HepG2 (cell line): ENCODE measurements around the gene CYTH2. TPM values are rescaled to one million over a fixed set of nuclear protein-coding genes. Genes with fewer than 3 reads are reported as not detected.
A peak's percentile ranks its signal among the peaks of the same experiment; 100 is the strongest.

Experiments used
- GLI4 ChIP-seq: sonication (generic); formaldehyde crosslinking; IDR thresholded peaks from 2 replicates; pipeline ENCODE4 v1.5.1; 2020; ENCODE audit warnings: missing genetic modification reagents, mild to moderate bottlenecking, moderate library complexity, borderline replicate concordance
- HOXA9 ChIP-seq: sonication (generic); formaldehyde crosslinking; IDR thresholded peaks from 2 replicates; pipeline ENCODE4 v1.8.1; 2022; ENCODE audit warnings: missing genetic modification reagents, mild to moderate bottlenecking, moderate library complexity, borderline replicate concordance
- MAZ ChIP-seq, 2 experiments: sonication (generic) in 1 of 2; formaldehyde crosslinking in 1 of 2; IDR thresholded peaks; 2 replicates each; pipeline versions ENCODE4 v1.5.0 to v1.6.1; 2012 to 2020; ENCODE audit warnings: low read depth in 2 of 2, mild to moderate bottlenecking in 2 of 2, borderline replicate concordance in 1 of 2, improper control_type of control experiment in 1 of 2, low read length in 1 of 2, missing genetic modification reagents in 1 of 2, moderate library complexity in 1 of 2
- RBM39 ChIP-seq: fragments of 200-400 bp; formaldehyde crosslinking; IDR thresholded peaks from one replicate; pipeline ENCODE4 v1.6.1; 2018; ENCODE audit warnings: antibody characterized with exemption, mild to moderate bottlenecking, low read depth, low read length; ENCODE audit not compliant: poor library complexity, severe bottlenecking
- SMYD3 ChIP-seq: sonication (generic); formaldehyde crosslinking; IDR thresholded peaks from 2 replicates; pipeline ENCODE4 v1.8.1; 2023; ENCODE audit warnings: mild to moderate bottlenecking, missing genetic modification reagents
- ZBTB2 ChIP-seq: sonication (generic); formaldehyde crosslinking; IDR thresholded peaks from 2 replicates; pipeline ENCODE4 v1.8.0; 2022; ENCODE audit warnings: low read depth, missing genetic modification reagents
- polyA plus RNA-seq, 8 experiments: library from polyadenylated mRNA; depleted of rRNA in 3 of 8; stranded (reverse) in 7 of 8; unstranded in 1 of 8; fragments of >200 nt; fragmentation: Illumina TruSeq in 4 of 8; extraction: Trizol in 4 of 8; gene quantifications; 2 replicates each; pipeline versions ENCODE4 v1.2.1 to v1.2.3, GENCODE V29; 2011 to 2016; ENCODE audit warnings: low read depth in 4 of 8, missing spikeins in 1 of 8, mixed read lengths in 1 of 8; ENCODE audit not compliant: insufficient read depth in 1 of 8
- total RNA-seq, 5 experiments: library from RNA; depleted of rRNA; stranded (reverse); fragments of >200 nt; fragmentation: Illumina TruSeq; extraction: Trizol; gene quantifications; 2 replicates each; pipeline ENCODE4 v1.2.3, GENCODE V29; 2016; ENCODE audit warnings: low read depth in 1 of 5
- TF ChIP-seq, protein P1 (sequence below): sonication (generic); formaldehyde crosslinking; IDR thresholded peaks from 2 replicates; pipeline ENCODE4 v1.8.1; 2022; ENCODE audit warnings: low read depth, mild to moderate bottlenecking, missing genetic modification reagents

Gene CYTH2
- total and polyA plus RNA-seq, 2 of the 13 experiments (the other 11 are each of a cell fraction or from before 2014, with no cell fraction given) = 16.5 to 39.3 TPM

GRCh38 chr19:48469289-48469881, at the start of gene CYTH2 (continued):
- 0 out of 2 replicates have a peak, but pooled peaks have one; percentile 36 for TF ChIP-seq MAZ (IDR thresholded peaks at IDR 0.05; ENCODE audit: borderline replicate concordance, low read depth, low read length)
- no peak; the same call in 1 of the 2 replicates for TF ChIP-seq MAZ (CRISPR knock-in tag; IDR thresholded peaks at IDR 0.05; ENCODE audit: low read depth)
- no peak for TF ChIP-seq HOXA9 (CRISPR knock-in tag)
- peak; percentile 43 for TF ChIP-seq RBM39
- TF ChIP-seq GLI4 (CRISPR knock-in tag) = peak; percentile 45; the same call in 1 of the 2 replicates
- TF ChIP-seq ZBTB2 = peak; percentile 73
- TF ChIP-seq, protein P1, sequence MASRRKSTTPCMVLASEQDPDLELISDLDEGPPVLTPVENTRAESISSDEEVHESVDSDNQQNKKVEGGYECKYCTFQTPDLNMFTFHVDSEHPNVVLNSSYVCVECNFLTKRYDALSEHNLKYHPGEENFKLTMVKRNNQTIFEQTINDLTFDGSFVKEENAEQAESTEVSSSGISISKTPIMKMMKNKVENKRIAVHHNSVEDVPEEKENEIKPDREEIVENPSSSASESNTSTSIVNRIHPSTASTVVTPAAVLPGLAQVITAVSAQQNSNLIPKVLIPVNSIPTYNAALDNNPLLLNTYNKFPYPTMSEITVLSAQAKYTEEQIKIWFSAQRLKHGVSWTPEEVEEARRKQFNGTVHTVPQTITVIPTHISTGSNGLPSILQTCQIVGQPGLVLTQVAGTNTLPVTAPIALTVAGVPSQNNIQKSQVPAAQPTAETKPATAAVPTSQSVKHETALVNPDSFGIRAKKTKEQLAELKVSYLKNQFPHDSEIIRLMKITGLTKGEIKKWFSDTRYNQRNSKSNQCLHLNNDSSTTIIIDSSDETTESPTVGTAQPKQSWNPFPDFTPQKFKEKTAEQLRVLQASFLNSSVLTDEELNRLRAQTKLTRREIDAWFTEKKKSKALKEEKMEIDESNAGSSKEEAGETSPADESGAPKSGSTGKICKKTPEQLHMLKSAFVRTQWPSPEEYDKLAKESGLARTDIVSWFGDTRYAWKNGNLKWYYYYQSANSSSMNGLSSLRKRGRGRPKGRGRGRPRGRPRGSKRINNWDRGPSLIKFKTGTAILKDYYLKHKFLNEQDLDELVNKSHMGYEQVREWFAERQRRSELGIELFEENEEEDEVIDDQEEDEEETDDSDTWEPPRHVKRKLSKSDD = no peak
- 0 out of 2 replicates have a peak, but pooled peaks have one; percentile 68 for TF ChIP-seq SMYD3
